ELR (cell line): ENCODE measurements around the gene RIPK4.

ENCODE experiments used
- DNase-seq: peaks from one replicate; pipeline ENCODE4 v3.0.0-alpha.2; 2015; ENCODE audit warnings: low read depth

RIPK4 gene

DNA sequence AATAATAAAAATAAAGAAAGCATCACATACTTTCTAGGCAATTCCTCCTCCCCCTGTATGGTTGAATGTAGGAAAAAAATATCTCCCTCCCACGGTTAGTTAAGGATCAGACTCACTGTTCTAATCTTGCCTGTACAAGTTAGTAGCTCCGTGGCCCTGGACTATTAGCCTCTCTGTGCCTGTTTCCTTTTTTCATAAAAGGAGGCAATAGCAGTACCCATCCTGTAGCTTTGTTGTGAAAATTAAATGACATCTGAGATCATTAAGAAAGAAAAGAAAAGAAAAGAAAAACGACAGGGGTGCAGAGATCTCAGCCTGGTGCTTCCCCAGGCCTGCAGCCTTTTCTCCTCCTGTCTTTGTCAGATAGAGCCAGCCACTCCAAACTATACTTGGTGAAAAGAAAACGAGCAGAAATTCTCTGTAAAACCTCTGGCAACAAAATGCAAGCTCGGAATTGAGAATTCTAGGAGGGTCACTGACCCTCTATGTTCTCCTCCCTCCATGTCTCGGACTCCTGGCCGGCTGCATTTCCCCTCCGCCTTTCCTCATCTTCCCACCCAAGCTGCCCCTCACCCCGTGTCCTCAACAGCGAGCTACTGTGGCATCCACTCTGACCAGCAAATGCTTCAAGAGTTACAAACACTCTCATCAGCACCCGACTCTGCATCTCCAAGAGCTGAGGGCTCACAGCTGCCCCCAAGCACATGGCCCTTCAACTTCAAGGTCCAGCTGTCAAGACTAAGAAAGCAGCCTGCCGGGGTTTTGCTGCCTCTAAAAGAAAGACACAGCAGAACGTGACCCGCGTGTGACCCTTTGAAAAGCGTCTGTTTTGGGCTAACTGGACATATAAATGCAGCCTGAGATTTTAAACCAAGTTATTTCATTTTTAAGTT, 13.6 kb downstream of the RIPK4 start:
- no peak for DNase-seq

- peak; percentile 79 for DNase-seq
These were observed 14.6 kb downstream of the RIPK4 start for GRCh38 chr21:41752231-41752681.

DNA sequence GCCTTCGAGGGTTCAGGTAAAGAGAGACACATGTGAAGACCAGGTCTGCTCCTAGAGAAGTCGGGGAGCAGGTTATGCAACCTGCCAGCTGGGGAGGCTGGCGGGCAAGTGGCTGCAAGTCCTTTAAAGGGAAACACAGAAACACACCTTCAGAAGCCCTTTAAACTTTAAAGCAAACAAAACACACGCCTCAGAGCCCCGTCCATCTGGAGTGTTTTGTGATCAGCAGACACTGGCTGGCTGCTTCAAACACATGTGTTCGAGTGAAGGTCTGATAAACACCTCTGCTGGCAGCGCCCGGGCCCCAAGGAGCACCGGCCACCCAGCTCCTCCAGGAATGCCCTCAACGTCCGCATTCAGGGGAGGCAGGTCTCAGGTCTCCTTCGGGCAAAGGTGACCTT, 15.2 kb downstream of the RIPK4 start:
- DNase-seq: no peak

- DNase-seq: no peak
These were observed 16.2 kb downstream of the RIPK4 start for GRCh38 chr21:41750532-41751151.

- peak; percentile 51 for DNase-seq
These were observed 16.8 kb downstream of the RIPK4 start for GRCh38 chr21:41750051-41750450.

DNA sequence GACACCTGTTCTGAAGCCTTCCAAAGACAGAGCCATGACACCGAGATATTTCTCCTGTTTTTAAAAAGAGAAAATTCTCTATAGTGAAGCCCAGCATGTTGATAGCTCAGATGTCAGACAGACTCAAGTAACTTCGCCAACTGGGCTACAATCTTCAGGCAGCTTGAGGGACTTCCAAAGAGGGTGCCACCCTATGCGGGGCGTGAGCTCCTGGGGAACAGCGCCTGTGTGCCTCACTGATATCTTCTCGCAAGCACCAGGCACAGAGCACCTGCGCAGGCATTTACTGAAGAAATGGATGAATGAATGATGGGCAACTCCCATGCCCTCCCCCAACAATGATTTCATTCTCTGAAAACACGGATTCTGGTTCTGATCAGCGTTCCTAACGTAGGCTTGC, 17.6 kb downstream of the RIPK4 start:
- DNase-seq: no peak

GRCh38 chr21:41747943-41748738, 18.7 kb downstream of the RIPK4 start:
- DNase-seq: no peak

GRCh38 chr21:41746744-41747006, 20.2 kb downstream of the RIPK4 start:
- no peak for DNase-seq

- no peak for DNase-seq
These were observed 20.7 kb downstream of the RIPK4 start for GRCh38 chr21:41745971-41746743.

- DNase-seq: no peak
These were observed 21.6 kb downstream of the RIPK4 start for GRCh38 chr21:41745026-41745820.

- no peak for DNase-seq
These were observed 22.6 kb downstream of the RIPK4 start for GRCh38 chr21:41744028-41744930.

DNA sequence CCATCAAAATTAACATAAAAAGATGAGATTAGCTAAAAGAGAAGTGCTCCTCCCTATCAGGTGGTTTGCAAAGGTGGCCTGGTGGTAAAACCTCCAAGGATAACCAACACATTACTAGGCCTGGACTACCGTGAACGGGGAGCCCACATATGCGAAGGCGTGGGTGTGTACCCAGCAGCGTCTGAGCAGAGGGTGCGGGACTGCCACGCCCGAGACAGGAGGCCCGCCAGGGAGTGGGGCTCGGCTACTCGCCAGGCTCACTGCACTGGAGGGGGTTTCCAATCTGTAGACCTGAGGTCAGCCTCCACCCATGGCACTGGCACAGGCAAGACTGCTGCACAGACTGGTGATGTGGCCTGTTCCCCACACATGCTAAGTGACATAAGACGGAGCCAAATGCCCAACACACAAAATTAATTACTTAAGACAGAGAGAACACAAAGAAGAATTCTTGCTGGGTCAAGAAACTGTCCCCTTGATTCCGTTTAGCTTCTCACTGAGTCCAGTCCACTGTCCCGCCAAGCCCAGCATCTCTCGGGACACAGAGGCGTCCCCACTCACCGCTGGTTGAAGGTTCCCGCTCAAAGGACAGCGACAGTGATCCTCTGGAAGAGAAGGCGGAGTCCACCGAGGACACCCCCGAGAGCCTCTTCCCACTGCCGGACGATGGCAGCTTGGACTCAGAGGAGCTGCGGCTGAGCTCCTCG, 23.4 kb downstream of the RIPK4 start:
- no peak for DNase-seq

- DNase-seq: no peak
These were observed 24.6 kb downstream of the RIPK4 start for GRCh38 chr21:41742073-41742875.

- DNase-seq: no peak
These were observed 25.4 kb downstream of the RIPK4 start for GRCh38 chr21:41741253-41742072.

DNA sequence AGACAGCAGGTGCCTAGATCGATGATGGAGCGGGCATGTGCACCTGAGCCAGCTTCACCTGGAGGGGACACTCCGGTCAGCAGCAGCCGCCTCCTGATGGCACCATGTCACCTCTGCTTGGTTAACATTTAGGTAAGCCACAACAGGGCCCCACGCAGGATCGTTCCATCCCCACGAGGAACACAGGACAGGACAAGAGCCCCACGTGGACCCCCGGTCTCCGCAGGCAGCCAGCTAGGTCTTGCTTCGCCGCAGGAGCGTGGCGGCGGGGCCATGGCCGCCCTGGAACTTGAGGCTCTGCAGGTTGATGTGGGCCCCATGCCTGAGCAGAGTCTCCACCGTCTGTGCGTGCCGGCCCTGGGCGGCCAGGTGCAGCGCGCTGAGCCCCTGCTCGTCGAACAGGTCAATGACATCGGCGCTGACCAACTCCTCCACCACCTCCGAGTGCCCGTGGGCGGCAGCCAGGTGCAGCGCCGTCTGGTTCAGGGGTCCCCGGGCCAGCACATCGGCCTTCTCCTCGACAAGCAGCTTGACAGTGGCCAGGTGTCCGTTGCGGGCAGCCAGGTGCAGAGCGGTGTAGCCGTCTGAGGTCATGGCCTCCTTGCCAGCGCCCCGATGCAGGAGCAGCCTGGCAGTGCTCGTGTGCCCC, 26.1 kb downstream of the RIPK4 start:
- DNase-seq: no peak

DNA sequence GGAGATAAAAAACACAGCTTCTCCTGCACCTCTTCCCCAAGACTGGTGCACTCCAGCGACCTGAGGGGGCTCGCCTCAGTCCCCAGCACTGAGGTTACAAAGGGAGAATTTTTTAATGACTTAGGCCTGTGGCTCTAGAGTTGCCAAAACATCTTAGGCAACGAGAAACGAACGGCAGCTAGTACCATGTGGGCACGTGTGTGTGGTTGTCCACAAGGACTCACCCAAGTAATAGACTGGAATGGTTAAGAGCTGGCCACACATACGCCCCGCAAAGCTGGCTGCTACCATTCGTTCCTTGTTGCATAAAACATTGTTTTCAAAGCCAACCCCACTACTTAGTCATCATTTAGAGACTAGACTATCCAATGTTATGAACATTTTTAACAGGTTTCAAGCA, 26.9 kb downstream of the RIPK4 start:
- no peak for DNase-seq

DNA sequence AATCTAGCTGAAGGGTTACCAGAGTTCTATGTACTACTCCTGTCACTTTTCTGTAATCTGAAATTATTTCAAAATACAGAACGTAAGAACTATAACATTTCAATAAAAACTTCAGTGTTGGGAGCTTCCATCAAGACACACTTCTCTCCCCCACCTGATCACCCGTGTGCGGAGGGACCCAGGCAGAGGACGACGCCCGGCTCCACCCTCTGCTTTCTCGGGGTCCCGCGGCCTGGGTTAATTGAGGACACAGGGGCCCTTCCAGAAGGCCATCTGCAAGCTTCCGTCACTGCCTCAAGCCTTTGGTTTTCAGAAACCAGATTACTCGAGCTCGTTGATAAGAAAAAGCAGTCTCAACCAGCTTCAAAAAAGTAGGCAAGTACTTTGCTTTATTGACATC, 27.8 kb downstream of the RIPK4 start:
- DNase-seq: no peak
